IgD-negative memory B cell (primary cell): ENCODE results near the gene DNTT. TPM values are rescaled to one million over a fixed set of nuclear protein-coding genes. Genes with fewer than 3 reads are reported as not detected.

Experiments used
- H3K27ac Mint-ChIP-seq, 3 donors: one replicate each; pipeline ENCODE4 v1.8.0; 2020 to 2022; ENCODE audit warnings: mild to moderate bottlenecking in 3 of 3, mixed read lengths in 3 of 3, moderate library complexity in 1 of 3
- H3K27me3 Mint-ChIP-seq: one replicate; pipeline ENCODE4 v1.8.0; 2021; ENCODE audit warnings: mixed read lengths
- H3K36me3 Mint-ChIP-seq: one replicate; pipeline ENCODE4 v1.8.0; 2020; ENCODE audit warnings: mild to moderate bottlenecking, mixed read lengths
- H3K4me1 Mint-ChIP-seq, 3 donors: one replicate each; pipeline ENCODE4 v1.8.0; 2020 to 2022; ENCODE audit warnings: mixed read lengths in 3 of 3, mild to moderate bottlenecking in 1 of 3
- H3K4me3 Mint-ChIP-seq, 4 donors: one replicate each; pipeline ENCODE4 v1.8.0; 2020 to 2022; ENCODE audit warnings: mild to moderate bottlenecking in 4 of 4, mixed read lengths in 4 of 4, moderate library complexity in 3 of 4
- H3K9me3 Mint-ChIP-seq, 3 donors: one replicate each; pipeline ENCODE4 v1.8.0; 2020 to 2021; ENCODE audit warnings: mixed read lengths in 3 of 3, mild to moderate bottlenecking in 1 of 3
- polyA plus RNA-seq: library from polyadenylated mRNA; unstranded; fragments of 300-500 nt; fragmentation: Illumina TruSeq; gene quantifications from one replicate; pipeline ENCODE4 v1.2.3, GENCODE V29; 2021

DNTT gene
- polyA plus RNA-seq, result 0.10 TPM

- Mint-ChIP-seq H3K4me3 (peak within 1 kb of the TSS in 1 of 4 donors; percentile 45), H3K27ac (peak within 1 kb of the TSS in 1 of 3 donors; percentile 31), H3K4me1 (peaks cover 7 to 16% (median 12%) of the 10 kb centered on the region in 3 donors), H3K36me3 (no peaks in the 10 kb centered on the region), H3K27me3 (peaks cover 35% of the 10 kb centered on the region), H3K9me3 (no peaks in the 10 kb centered on the region)
Observed at GRCh38 chr10:96304230-96304629, at the start of gene DNTT. DNTT (plus strand) TSS chr10:96304434; CDS start chr10:96304498, 64 bp downstream.

GRCh38 chr10:96254976-96255375, 49.3 kb upstream of the DNTT start:
- H3K36me3 Mint-ChIP-seq, result peaks cover 12% of the 10 kb centered on the region
- H3K4me1 Mint-ChIP-seq, result peaks cover 40 to 60% (median 47%) of the 10 kb centered on the region in 3 donors
- H3K9me3 Mint-ChIP-seq, result no peaks in the 10 kb centered on the region
- peak overlapping the region; percentile 55 to 67 (median 64) for H3K27ac Mint-ChIP-seq
- peak overlapping the region in 1 of 4 donors; percentile 70 for H3K4me3 Mint-ChIP-seq
- H3K27me3 Mint-ChIP-seq, result no peaks in the 10 kb centered on the region

GRCh38 chr10:96255549-96256333, 48.5 kb upstream of the DNTT start:
- Mint-ChIP-seq H3K4me1 (peaks cover 42 to 64% (median 53%) of the 10 kb centered on the region in 3 donors), H3K27ac (peak overlapping the region; percentile 2 to 67 (median 19)), H3K4me3 (peak overlapping the region in 2 of 4 donors; percentile 18 to 70), H3K9me3 (no peaks in the 10 kb centered on the region), H3K27me3 (no peaks in the 10 kb centered on the region), H3K36me3 (peaks cover 8% of the 10 kb centered on the region)

- peak overlapping the region in 3 of 4 donors; percentile 19 to 80 (median 76) for H3K4me3 Mint-ChIP-seq
- peaks cover 50 to 67% (median 61%) of the 10 kb centered on the region in 3 donors for H3K4me1 Mint-ChIP-seq
- H3K27ac Mint-ChIP-seq, result peak overlapping the region; percentile 25 to 63 (median 31)
Observed at GRCh38 chr10:96257944-96258343, 46.3 kb upstream of the DNTT start.

GRCh38 chr10:96259150-96259549, 45.1 kb upstream of the DNTT start:
- H3K27ac Mint-ChIP-seq, result peak overlapping the region in 2 of 3 donors; percentile 25 to 88

More at GRCh38 chr10:96257944-96258343, 46.3 kb upstream of the DNTT start:
- Mint-ChIP-seq H3K36me3 (peaks cover 9% of the 10 kb centered on the region), H3K27me3 (no peaks in the 10 kb centered on the region), H3K9me3 (no peaks in the 10 kb centered on the region)

GRCh38 chr10:96260014-96260413, 44.2 kb upstream of the DNTT start:
- Mint-ChIP-seq H3K4me1 (peaks cover 60 to 74% (median 70%) of the 10 kb centered on the region in 3 donors), H3K27ac (peak overlapping the region; percentile 36 to 91 (median 68))

More at GRCh38 chr10:96259150-96259549, 45.1 kb upstream of the DNTT start:
- H3K36me3 Mint-ChIP-seq, result peaks cover 9% of the 10 kb centered on the region
- H3K27me3 Mint-ChIP-seq, result no peaks in the 10 kb centered on the region
- peak overlapping the region in 3 of 4 donors; percentile 48 to 92 (median 79) for H3K4me3 Mint-ChIP-seq
- peaks cover 58 to 73% (median 65%) of the 10 kb centered on the region in 3 donors for H3K4me1 Mint-ChIP-seq
- no peaks in the 10 kb centered on the region for H3K9me3 Mint-ChIP-seq

GRCh38 chr10:96261132-96261531, 43.1 kb upstream of the DNTT start:
- Mint-ChIP-seq H3K27me3 (no peaks in the 10 kb centered on the region), H3K9me3 (no peaks in the 10 kb centered on the region), H3K36me3 (peaks cover 14% of the 10 kb centered on the region), H3K27ac (peak overlapping the region in 1 of 3 donors; percentile 91), H3K4me1 (peaks cover 67 to 80% (median 75%) of the 10 kb centered on the region in 3 donors), H3K4me3 (no peak overlapping the region)

More at GRCh38 chr10:96260014-96260413, 44.2 kb upstream of the DNTT start:
- Mint-ChIP-seq H3K36me3 (peaks cover 9% of the 10 kb centered on the region), H3K27me3 (no peaks in the 10 kb centered on the region), H3K4me3 (peak overlapping the region; percentile 2 to 80 (median 72)), H3K9me3 (no peaks in the 10 kb centered on the region)

GRCh38 chr10:96261930-96262329, 42.3 kb upstream of the DNTT start:
- H3K9me3 Mint-ChIP-seq, result no peaks in the 10 kb centered on the region
- peaks cover 67 to 85% (median 77%) of the 10 kb centered on the region in 3 donors for H3K4me1 Mint-ChIP-seq
- H3K36me3 Mint-ChIP-seq, result peaks cover 14% of the 10 kb centered on the region
- peak overlapping the region in 3 of 4 donors; percentile 29 to 63 (median 56) for H3K4me3 Mint-ChIP-seq
- H3K27me3 Mint-ChIP-seq, result no peaks in the 10 kb centered on the region
- peak overlapping the region; percentile 33 to 77 (median 76) for H3K27ac Mint-ChIP-seq

- Mint-ChIP-seq H3K9me3 (no peaks in the 10 kb centered on the region), H3K27ac (peak overlapping the region in 2 of 3 donors; percentile 7 to 77), H3K27me3 (no peaks in the 10 kb centered on the region), H3K36me3 (peaks cover 13% of the 10 kb centered on the region), H3K4me1 (peaks cover 67 to 85% (median 77%) of the 10 kb centered on the region in 3 donors), H3K4me3 (peak overlapping the region; percentile 23 to 92 (median 86))
Observed at GRCh38 chr10:96263176-96263575, 41.1 kb upstream of the DNTT start.

GRCh38 chr10:96263669-96264068, 40.6 kb upstream of the DNTT start:
- Mint-ChIP-seq H3K4me3 (peak overlapping the region; percentile 23 to 92 (median 70)), H3K27me3 (no peaks in the 10 kb centered on the region), H3K9me3 (no peaks in the 10 kb centered on the region), H3K36me3 (peaks cover 13% of the 10 kb centered on the region), H3K27ac (peak overlapping the region in 2 of 3 donors; percentile 7 to 77), H3K4me1 (peaks cover 70 to 84% (median 75%) of the 10 kb centered on the region in 3 donors)

GRCh38 chr10:96264938-96265337, 39.3 kb upstream of the DNTT start:
- H3K27ac Mint-ChIP-seq, result no peak overlapping the region
- H3K9me3 Mint-ChIP-seq, result no peaks in the 10 kb centered on the region
- peaks cover 74 to 77% (median 76%) of the 10 kb centered on the region in 3 donors for H3K4me1 Mint-ChIP-seq
- peak overlapping the region in 2 of 4 donors; percentile 87 to 88 for H3K4me3 Mint-ChIP-seq
- no peaks in the 10 kb centered on the region for H3K27me3 Mint-ChIP-seq
- peaks cover 17% of the 10 kb centered on the region for H3K36me3 Mint-ChIP-seq

- Mint-ChIP-seq H3K36me3 (peaks cover 18% of the 10 kb centered on the region), H3K27me3 (no peaks in the 10 kb centered on the region), H3K9me3 (no peaks in the 10 kb centered on the region), H3K4me1 (peaks cover 64 to 70% (median 68%) of the 10 kb centered on the region in 3 donors), H3K4me3 (peak overlapping the region; percentile 87 to 100 (median 94)), H3K27ac (peak overlapping the region; percentile 88 to 89 (median 88))
Observed at GRCh38 chr10:96266118-96266770, 38.0 kb upstream of the DNTT start.

GRCh38 chr10:96267234-96267705, 37.0 kb upstream of the DNTT start:
- Mint-ChIP-seq H3K36me3 (peaks cover 18% of the 10 kb centered on the region), H3K27me3 (no peaks in the 10 kb centered on the region), H3K4me1 (peaks cover 54 to 66% (median 64%) of the 10 kb centered on the region in 3 donors), H3K4me3 (peak overlapping the region; percentile 88 to 100 (median 100)), H3K27ac (peak overlapping the region; percentile 88 to 89 (median 88)), H3K9me3 (no peaks in the 10 kb centered on the region)

GRCh38 chr10:96268341-96268909, 35.8 kb upstream of the DNTT start:
- H3K4me1 Mint-ChIP-seq, result peaks cover 51 to 61% (median 58%) of the 10 kb centered on the region in 3 donors
- peak overlapping the region; percentile 88 to 98 (median 89) for H3K27ac Mint-ChIP-seq
- H3K27me3 Mint-ChIP-seq, result no peaks in the 10 kb centered on the region
- H3K4me3 Mint-ChIP-seq, result peak overlapping the region; percentile 88 to 100 (median 100)
- peaks cover 16% of the 10 kb centered on the region for H3K36me3 Mint-ChIP-seq
- H3K9me3 Mint-ChIP-seq, result no peaks in the 10 kb centered on the region
